SKM-1 (cell line): ENCODE data around the gene DENND5B.
"Not testable (repeated sequence)": the region's sequence is repeated elsewhere in the genome, so short reads cannot be mapped to it uniquely, and the experiment has no call there.

Experiments
- DNase-seq: peaks from one replicate; lab custom pipeline; 2025; ENCODE audit not compliant: unreplicated experiment; lab: John Stamatoyannopoulos, UW

DENND5B gene

DNA sequence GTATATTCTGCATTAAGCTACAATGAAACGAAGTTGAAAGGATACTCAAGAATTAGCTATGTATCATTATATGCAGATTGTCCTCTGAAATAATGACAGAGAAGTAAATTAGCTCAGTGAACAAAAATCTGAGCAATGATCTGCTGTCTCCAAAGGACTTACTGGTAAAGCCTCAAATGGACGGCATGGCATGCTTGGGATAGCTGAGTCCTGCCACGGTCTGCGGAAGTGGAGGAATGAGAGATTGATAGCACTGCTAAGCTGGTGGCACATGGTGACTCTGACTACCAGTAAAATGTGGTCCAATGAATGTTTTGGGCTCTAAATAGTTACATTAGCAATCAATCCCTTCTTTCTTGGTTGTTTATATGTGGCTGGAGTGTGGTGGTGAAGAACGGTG, 3.7 kb upstream of the DENND5B start:
- no peak for DNase-seq

DNA sequence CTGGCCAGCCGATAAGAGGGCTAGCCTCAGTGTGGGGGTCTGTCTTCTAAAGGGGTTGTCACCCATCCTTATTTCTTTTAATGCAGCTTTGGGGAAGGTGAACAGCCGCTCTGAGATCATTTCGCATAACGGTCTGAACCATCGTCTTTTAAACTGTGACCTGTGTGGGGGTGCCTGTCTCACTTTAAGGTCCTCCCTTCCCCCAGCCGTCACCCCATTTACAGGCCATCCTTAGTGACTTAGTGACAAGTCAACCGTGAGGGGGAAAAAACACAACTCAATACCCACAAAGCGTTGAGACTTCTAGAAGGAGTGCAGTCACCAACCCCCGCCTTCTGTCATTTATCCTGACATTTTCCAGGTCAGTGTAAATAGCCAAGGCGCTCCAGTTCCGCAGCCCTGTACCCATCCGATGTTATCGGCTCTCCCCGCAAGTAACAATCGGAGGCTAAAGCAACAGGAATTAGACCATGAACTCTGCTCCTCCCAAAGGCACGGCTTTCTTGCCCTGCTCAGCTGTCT, 505 bp upstream of the DENND5B start:
- no peak for DNase-seq

DNA sequence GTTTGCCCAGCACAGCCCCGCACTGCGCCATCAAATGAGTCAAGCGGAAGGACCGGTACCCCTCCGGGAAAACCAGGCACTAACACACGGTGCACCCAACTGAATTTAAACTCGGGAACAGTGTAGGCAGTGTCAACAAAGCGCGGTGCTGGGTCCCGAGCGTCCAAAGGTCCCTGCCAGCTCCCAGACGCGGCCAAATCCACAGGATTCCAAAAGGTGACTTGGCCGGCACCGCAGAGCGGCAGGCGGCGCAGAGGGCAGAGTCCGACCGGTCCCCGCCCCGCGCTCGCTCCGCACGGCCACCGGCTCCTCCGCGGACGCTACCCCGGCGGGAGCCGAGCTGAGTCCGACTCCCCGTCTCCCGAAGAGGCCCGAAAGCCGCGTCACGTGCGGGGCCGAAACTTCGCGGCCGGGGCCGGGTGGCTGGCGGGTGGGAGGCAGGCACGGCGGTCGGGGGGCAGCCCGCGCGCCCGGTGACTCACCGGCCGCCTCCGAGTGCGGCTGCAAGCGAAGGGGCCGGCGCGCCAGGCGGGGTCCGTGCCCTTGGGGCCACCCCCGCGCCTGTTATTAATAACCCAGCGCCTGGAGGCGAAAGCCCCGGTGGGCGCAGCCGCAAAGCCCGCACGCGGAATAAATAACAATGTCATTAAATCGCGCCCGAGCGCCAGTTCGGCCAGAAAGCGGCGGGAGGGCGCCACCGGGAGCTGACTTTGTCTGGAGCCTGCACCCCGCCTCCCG, 863 bp downstream of the DENND5B start:
- no peak for DNase-seq

DNA sequence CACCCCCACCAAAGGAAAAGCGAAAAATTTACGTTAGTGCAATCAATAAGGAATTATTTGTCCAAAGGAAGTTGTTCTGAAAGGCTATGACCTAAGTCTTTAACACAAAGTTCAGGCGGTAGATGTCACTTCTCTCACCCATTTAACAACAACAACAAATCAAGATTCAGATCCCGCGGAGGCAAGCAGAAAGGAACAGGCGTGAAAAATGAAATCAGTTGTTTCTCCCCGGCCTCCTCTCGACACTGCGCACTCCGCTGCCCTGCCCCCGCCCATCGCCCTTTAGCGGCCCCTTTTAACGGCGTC, 1.4 kb downstream of the DENND5B start:
- no peak for DNase-seq

DNA sequence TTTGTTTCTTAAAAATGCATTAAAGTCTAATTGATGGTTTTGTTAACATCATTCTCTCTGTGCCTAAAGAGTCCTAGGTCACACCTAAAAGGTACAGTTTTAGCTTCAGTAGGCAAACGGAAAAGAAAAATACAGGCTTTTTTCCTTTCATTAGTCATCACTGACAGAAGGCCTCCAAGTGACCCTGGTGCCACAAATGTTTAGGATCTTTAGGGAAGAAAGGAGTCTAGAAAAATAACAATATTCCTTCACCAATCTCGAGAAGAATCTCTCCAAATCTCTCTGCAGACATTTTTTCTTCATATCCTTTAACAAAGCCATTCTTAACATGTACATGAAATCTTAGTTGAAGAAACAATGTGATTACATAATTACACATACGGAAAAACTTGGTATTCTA, 2.0 kb downstream of the DENND5B start:
- DNase-seq = no peak

DNA sequence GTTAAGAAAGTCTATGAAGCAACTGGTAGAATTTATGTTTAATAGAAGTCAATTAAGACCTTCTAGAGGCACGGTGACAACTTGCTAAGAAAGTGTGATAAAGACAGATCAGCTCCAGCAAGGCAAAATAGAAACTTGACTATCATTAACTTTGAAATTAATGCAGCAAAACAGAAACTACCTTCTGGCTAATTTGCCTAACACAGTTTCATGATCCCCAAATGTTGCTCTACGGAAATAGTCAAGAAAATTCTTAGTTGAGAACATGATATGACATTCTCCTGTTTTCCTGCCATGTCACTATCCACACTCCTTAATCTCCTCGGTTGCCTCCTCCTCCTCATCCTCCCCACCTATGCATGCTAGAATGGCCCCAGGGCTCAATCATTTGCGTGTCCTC, 4.2 kb downstream of the DENND5B start:
- no peak for DNase-seq

DNA sequence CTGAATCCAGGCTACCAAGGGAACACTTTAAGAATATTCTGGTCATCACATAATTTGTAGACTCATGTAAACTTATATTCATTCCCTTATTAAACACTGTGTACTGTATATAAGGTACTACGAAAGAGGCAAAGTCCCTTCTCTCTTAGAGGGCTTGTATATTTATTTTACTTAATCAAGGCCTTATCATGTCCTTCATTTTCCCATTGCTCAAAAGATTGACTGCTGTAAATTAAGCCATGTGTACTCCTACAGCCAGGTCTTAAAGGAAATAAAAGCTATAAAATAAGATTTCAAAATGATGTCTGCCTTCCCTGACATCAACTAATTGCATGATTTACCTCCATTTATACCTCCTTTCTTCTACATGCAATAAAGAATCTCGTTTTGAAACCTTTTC, 5.0 kb downstream of the DENND5B start:
- DNase-seq = no peak

DNA sequence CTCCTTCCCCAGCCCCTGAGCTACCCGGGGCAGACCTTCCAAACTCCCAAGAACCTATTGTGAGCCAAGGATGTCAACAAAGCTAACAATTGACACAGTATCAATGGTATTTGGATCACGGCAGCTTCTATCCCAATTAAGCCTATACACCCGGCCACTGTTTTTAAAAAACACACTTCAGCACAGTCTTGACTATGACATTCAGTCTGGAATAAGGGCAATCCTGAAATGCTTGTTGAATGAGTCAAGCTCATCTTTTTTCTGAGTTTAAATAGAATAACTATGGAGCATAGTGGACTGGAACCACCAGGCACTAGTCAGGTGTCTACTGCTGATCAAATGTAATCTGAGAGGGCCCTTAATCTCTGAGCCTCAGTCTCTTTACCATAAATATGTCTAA, 5.7 kb downstream of the DENND5B start:
- DNase-seq = no peak

DNA sequence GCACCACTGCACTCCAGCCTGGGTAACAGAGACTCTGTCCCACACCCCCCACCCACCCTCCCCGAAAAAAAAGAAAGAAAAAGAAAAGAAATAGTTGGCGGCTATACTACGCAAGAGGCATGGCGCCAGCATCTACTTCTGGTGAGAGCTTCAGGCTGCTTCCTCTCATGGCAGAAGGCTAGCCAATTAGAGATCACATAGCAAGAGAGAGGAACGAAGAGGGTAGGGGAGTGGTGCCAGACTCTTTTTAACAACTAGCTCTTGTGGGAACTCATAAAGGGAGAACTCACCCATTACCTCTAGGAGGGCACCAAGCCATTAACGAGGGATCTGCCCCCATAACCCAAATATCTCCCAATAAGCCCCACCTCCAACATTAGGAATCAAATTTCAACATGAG, 6.2 kb downstream of the DENND5B start:
- no peak for DNase-seq

DNA sequence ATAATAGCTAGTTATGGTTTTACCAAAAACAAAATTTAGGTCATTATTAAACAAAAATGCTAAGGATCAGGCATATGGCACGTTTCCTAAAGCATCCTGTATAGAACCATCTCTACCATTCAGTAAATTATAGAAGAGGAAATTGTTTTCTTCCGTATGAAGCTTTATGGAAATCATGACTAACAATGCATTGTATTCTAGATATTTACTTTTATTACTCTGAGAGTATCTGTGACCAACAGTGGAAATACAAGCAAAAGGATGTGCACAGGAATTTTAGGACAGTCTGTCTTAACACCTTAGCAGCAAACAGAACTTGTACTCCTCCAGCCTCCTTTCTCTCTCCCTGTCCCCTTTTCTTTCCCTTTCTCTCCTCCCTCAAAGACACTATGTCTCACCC, 7.1 kb downstream of the DENND5B start:
- DNase-seq = no peak

DNA sequence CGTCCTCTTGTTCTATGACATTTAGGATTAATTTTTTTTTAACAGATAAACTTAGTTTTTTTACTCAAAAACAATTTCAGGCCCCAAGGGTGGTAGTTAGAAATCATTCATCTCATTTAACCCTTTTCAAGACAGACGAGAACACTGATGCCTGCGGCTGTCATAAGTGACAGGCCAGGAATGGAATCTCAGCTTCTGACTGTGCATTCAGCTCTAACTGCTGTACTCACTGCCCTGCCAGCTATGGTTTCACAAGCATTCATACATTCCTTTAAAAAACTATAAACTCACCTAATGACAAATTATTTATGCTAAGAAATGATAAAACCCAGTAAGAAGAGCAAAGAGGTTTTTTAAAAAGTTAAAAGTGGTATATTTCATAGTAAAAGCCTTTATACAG, 8.8 kb downstream of the DENND5B start:
- DNase-seq = no peak

DNA sequence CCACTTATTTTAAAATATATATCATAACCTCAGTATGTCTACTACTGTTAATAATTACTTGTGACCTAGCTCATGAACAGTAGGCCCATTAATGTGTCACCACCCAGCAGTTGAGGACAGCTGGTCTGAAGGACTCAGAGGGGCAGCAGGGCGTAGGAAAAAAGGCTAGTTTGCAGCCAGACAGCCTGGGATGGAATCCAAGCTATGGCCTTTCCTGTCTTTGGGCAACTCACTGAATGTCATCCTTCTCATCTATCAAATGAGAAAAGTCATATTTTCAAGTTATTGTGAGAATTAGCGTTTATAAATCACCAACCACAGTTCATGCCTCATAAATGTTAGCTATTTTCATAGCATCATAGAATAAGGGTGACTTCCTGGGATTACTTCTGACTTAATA, 12.3 kb downstream of the DENND5B start:
- DNase-seq = no peak

DNA sequence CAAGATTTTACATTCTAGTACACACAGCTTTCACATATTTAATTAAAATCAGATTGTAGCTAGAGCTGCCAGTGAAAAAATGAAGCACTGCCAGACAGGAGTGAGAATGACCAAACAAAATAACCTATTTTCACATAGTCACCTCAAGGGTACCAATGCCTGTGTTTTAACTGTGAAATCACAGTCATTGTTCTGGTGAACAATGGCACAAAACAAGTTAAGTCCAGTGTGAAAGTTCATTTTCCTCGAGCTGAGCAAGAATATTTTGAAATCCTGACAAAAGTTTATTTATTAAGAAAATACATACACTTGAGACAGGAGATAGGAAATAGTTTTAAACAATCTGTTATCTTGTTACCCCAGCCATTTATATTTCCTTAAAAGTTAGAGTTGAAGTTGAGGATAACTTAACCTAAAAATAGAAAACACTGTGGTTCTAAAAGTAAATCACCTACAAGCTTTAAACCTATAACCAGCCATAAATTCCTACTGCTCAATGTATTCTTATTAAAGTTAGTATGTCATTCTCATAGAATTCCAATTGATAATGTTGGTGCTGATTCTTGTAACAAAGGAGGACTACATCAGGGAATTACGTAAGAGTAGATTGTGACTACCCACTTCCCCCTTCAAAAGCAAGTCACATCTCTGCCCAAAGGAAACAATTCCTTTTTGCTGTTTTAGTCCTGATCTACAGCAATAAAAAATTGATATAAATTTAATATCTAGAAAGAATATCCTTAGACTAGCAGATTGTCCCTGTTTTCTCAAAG, 15.9 kb downstream of the DENND5B start:
- DNase-seq = no peak

DNA sequence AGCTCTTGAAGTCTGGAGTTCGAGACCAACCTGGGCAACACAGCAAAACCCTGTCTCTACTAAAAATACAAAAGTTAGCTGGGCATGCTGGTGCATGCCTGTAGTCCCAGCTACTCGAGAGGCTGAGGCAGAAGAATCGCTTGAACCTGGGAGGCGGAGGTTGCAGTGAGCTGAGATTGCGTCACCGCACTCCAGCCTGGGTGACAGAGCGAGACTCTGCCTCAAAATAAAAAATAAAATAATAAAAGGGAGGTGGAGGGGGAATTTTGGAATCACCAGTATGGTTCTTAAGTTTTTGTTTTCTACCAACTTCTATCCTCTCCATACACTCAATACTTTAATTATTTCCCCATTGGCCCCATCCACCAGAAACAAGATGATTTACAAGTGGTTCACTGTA, 16.6 kb downstream of the DENND5B start:
- not testable (repeated sequence) for DNase-seq

DNA sequence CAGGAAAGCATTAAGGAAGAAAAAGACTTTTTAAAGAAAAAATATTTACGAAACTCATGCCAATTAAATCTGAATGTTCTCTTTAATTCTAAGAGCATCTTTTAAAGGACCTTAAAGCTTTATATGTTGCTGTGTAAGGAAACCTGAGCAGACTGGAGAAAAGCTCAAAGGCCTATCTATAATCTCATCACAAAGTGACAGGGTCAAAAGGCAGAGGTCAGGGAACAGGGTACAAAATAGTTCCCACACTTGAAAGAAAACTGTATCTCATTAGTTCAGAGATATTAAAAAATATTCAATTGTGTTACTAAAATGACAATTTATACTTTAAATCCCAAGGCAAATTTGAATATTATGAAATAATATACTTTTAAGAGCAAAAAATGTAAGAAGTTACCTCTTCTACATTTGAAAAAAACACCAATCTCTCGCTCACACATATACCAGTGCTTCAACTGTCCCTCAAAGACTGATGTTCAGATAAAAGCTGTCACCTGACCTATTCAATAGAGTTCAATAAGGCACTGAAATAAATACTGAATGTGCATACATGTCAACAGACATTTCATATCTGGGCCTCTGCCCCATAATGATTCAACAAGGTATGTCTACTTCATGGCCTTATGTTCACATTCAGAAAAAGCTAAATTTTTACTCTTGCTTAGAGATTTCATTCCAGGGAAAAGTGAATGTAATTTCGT, 17.9 kb downstream of the DENND5B start:
- DNase-seq = no peak

DNA sequence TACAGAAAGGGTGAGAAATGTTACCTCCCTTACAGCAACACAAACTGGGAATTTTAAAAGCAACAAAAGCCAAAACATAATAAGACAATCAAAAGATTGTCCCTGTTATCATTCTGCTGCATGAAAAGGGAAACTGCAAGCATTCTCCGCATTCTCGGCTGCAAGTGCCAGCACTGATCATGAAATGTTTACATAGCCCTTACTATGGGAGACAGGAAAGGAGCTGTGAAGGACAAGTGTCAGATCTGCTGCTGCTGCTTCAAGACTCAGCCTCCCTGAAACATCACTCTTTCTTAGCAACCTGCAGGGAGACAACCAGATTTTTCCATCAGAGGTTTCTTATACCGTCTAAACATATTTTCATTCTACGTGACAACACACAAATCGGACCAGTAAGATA, 20.1 kb downstream of the DENND5B start:
- DNase-seq = no peak

DNA sequence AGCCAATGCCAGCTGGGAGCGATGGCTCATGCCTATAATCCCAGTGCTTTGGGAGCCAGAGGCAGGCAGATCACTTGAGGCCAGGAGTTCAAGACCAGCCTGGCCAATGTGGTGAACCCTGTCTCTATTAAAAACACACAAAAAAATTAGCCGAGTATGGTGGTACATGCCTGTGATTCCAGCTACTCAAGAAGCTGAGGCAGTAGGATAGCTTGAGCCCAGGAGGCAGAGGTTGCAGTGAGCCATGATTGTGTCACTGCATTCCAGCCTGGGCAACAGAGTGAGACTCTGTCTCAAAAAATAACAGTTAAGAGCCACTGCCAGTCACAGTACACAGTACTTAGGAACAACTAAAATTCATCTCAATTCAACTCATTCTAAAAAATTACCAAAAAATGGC, 21.4 kb downstream of the DENND5B start:
- DNase-seq = not testable (repeated sequence)

DNA sequence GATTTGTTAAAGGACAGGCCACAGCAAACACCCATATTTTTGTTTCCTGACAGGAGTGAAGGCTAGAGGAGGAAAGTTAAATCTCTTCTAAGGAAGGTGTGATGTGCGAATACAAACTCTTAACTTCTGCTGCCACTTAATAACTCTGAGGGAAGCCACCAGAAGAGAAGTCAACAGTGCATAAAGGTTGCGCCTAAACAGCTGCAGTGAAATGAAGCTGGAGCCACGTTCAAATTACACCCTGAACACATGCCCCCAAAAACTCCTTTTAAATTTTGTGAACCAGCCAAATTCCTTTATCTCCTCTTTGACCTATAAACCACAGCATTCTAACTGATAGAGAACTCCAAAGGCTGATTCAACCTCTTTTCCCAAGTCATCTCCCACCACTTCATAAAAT, 22.4 kb downstream of the DENND5B start:
- no peak for DNase-seq

DNA sequence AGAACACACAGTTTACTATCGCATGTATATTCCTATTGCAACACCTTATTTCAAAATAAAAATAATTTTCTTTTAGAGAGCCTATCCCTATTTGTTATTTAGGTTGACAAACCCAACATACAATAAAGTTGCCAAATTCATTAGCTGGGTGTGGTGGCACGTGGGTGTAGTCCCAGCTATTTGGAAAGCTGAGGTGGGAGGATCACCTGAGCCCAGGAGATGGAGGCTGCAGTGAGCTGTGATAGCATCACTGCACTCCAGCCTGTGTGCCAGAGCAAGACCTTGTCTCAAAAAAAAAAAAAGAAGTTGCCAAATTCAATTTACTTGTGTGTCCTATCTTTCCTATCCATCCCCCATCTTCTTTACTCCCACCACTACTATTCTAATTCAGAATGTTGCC, 23.9 kb downstream of the DENND5B start:
- no peak for DNase-seq

DNA sequence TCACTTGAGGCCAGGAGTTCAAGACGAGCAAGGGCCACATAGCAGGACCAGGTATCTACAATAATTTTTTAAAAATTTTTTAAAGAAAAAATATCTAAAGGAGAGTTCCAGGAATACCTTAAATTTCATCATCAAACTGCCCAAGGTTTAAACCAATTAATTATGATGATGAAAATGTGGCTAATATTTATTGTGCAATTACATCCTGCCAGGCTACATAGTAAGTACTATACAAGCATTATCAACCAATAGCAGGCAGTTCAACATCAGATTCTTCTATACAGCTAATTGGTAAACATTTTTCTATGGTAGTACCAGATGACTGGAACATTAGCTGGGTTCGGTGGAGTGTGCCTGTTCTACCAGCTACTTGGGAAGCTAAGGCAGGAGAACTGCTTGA, 24.4 kb downstream of the DENND5B start:
- DNase-seq = no peak

DNA sequence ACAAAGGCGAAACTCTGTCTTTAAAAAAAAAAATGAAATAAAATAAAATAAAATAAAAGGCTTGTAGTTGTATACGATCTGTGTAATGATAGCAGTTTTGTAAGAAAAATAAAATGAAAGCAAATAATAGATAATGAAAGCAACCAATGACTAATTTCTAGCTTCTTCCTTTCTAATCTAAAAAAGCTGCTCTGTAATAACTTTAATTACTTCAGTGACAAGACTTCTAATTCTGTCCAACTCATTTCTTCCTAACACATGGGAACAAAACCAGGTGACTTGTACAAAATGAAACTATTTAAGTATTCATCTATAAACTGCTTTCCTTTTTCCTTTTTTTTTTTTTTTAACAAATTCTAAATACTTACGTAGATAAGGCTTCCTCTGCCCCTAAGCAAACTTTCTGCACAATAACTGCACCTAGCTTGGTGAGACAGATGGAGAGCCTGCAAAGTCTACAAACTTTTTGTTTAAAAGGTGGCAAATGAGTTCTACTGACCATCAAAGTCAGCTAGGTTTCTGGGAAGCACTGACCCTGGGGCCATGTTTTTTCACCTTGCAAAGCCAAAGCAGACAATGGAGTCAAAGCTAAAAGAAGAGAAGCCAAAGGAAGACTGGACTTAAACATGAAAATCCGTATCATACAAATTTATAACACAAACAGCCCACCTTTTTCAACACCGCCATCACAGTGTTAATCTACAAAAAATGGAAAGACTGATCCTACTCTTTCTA, 28.2 kb downstream of the DENND5B start:
- no peak for DNase-seq
